Esophagus squamous epithelium (tissue), 4 donors: ENCODE data around the gene LYRM9.

Source experiments
- POLR2A ChIP-seq, 4 donors: fragments of 450-650 bp; IDR thresholded peaks; one replicate each; pipeline ENCODE4 v1.6.1; 2017; ENCODE audit warnings: antibody characterized with exemption in 4 of 4, mild to moderate bottlenecking in 4 of 4, moderate library complexity in 3 of 4
- TF ChIP-seq, protein P1 (sequence below), 6 experiments: fragments of 450-650 bp in 4 of 6; fragments of 200-600 bp in 2 of 6; sonication (generic) in 2 of 6; IDR thresholded peaks; one replicate each; pipeline ENCODE4 v1.5.1; 2016 to 2019; ENCODE audit warnings: antibody characterized with exemption in 6 of 6, mild to moderate bottlenecking in 4 of 6, moderate library complexity in 4 of 6

DNA sequence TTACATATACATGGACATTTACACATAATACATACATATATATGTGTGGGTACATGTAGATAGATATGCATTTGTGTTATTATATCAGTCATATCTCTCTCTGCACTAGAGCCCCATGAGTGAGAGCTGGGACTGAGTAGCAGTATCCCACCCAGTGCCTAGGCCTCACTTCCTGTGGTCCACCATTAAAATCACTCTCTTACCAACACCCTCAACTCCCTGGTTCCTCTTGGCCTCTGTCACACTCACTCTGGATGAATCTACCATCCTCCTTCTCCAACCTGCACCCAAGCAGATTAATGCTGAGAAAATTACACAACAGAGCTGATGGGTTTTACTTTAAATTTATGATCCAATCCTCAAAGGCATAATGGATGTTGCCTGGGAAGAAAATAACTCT is 4.9 kb upstream of the LYRM9 start:
- TF ChIP-seq, protein P1, sequence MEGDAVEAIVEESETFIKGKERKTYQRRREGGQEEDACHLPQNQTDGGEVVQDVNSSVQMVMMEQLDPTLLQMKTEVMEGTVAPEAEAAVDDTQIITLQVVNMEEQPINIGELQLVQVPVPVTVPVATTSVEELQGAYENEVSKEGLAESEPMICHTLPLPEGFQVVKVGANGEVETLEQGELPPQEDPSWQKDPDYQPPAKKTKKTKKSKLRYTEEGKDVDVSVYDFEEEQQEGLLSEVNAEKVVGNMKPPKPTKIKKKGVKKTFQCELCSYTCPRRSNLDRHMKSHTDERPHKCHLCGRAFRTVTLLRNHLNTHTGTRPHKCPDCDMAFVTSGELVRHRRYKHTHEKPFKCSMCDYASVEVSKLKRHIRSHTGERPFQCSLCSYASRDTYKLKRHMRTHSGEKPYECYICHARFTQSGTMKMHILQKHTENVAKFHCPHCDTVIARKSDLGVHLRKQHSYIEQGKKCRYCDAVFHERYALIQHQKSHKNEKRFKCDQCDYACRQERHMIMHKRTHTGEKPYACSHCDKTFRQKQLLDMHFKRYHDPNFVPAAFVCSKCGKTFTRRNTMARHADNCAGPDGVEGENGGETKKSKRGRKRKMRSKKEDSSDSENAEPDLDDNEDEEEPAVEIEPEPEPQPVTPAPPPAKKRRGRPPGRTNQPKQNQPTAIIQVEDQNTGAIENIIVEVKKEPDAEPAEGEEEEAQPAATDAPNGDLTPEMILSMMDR (IDR thresholded peaks at IDR 0.05): no peak
- TF ChIP-seq POLR2A (IDR thresholded peaks at IDR 0.05): no peak
